Progenitor cell of endocrine pancreas (in vitro differentiated cells): ENCODE results near the gene ZNF431. TPM values are rescaled to one million over a fixed set of nuclear protein-coding genes. Genes with fewer than 3 reads are reported as not detected.
A peak's percentile ranks its signal among the peaks of the same experiment; 100 is the strongest.

ENCODE experiments used
- DNase-seq: peaks from one replicate; pipeline ENCODE4 v3.0.0; 2021; ENCODE audit warnings: low spot score; ENCODE audit not compliant: unreplicated experiment
- H3K27ac Mint-ChIP-seq: 2 replicates; pipeline ENCODE4 v1.8.0; 2021; ENCODE audit warnings: mild to moderate bottlenecking, moderate library complexity, mixed read lengths
- H3K27me3 Mint-ChIP-seq: 2 replicates; pipeline ENCODE4 v1.8.0; 2021; ENCODE audit warnings: mixed read lengths
- H3K36me3 Mint-ChIP-seq: 2 replicates; pipeline ENCODE4 v1.8.0; 2022; ENCODE audit warnings: mixed read lengths; ENCODE audit not compliant: insufficient read depth
- H3K4me1 Mint-ChIP-seq: 2 replicates; pipeline ENCODE4 v1.8.0; 2021; ENCODE audit warnings: low read depth, mixed read lengths
- H3K4me3 Mint-ChIP-seq: 2 replicates; pipeline ENCODE4 v1.8.0; 2021; ENCODE audit warnings: low read depth, mild to moderate bottlenecking, moderate library complexity, mixed read lengths
- H3K9me3 Mint-ChIP-seq: 2 replicates; pipeline ENCODE4 v1.8.0; 2021; ENCODE audit warnings: low read depth, mixed read lengths
- CTCF ChIP-seq: fragments of 200-600 bp; sonication (generic); IDR thresholded peaks from one replicate; pipeline ENCODE4 v1.5.0; 2021; ENCODE audit warnings: antibody characterized with exemption, mild to moderate bottlenecking; ENCODE audit not compliant: unreplicated experiment
- total RNA-seq: library from RNA; stranded (reverse); gene quantifications from 2 replicates; pipeline ENCODE4 v1.2.1, GENCODE V29; 2021

ZNF431 gene
- total RNA-seq, 1 donor from 2014 or later: 60.0 TPM

- peaks cover 12% of the 10 kb centered on the region for H3K4me1 Mint-ChIP-seq
- no peak for TF ChIP-seq CTCF
- peaks cover 54% of the 10 kb centered on the region for H3K36me3 Mint-ChIP-seq
- H3K4me3 Mint-ChIP-seq: peak overlapping the region; percentile 14
- no peaks in the 10 kb centered on the region for H3K27me3 Mint-ChIP-seq
- peak overlapping the region; percentile 71 for H3K27ac Mint-ChIP-seq
- no peak for DNase-seq
- peaks cover 13% of the 10 kb centered on the region for H3K9me3 Mint-ChIP-seq
Measured at GRCh38 chr19:21143854-21144253, 2.0 kb downstream of the ZNF431 start.

GRCh38 chr19:21147540-21147939, 5.7 kb downstream of the ZNF431 start:
- H3K27ac Mint-ChIP-seq: no peak overlapping the region
- no peaks in the 10 kb centered on the region for H3K27me3 Mint-ChIP-seq
- H3K9me3 Mint-ChIP-seq: peaks cover 16% of the 10 kb centered on the region
- no peak overlapping the region for H3K4me3 Mint-ChIP-seq
- no peak for DNase-seq
- peaks cover 87% of the 10 kb centered on the region for H3K36me3 Mint-ChIP-seq
- H3K4me1 Mint-ChIP-seq: peaks cover 8% of the 10 kb centered on the region
- TF ChIP-seq CTCF: no peak

- Mint-ChIP-seq H3K9me3 (peaks cover 16% of the 10 kb centered on the region), H3K27ac (no peak overlapping the region), H3K36me3 (peaks cover 93% of the 10 kb centered on the region), H3K4me1 (no peaks in the 10 kb centered on the region), H3K27me3 (no peaks in the 10 kb centered on the region), H3K4me3 (no peak overlapping the region)
- no peak for DNase-seq
- no peak for TF ChIP-seq CTCF
Measured at GRCh38 chr19:21148681-21149080, 6.8 kb downstream of the ZNF431 start.

- H3K9me3 Mint-ChIP-seq: peaks cover 16% of the 10 kb centered on the region
- no peaks in the 10 kb centered on the region for H3K27me3 Mint-ChIP-seq
- DNase-seq: no peak
- H3K4me3 Mint-ChIP-seq: no peak overlapping the region
- TF ChIP-seq CTCF: no peak
- H3K4me1 Mint-ChIP-seq: no peaks in the 10 kb centered on the region
- peak overlapping the region; percentile 29 for H3K27ac Mint-ChIP-seq
- H3K36me3 Mint-ChIP-seq: peaks cover 89% of the 10 kb centered on the region
Measured at GRCh38 chr19:21149877-21150276, 8.0 kb downstream of the ZNF431 start.

GRCh38 chr19:21151460-21151859, 9.6 kb downstream of the ZNF431 start:
- H3K36me3 Mint-ChIP-seq: peaks cover 88% of the 10 kb centered on the region
- TF ChIP-seq CTCF: no peak
- H3K4me1 Mint-ChIP-seq: peaks cover 5% of the 10 kb centered on the region
- H3K27ac Mint-ChIP-seq: no peak overlapping the region
- no peaks in the 10 kb centered on the region for H3K27me3 Mint-ChIP-seq
- H3K9me3 Mint-ChIP-seq: peaks cover 11% of the 10 kb centered on the region
- DNase-seq: no peak
- H3K4me3 Mint-ChIP-seq: no peak overlapping the region
